ENCODE results near the gene EFCAB10.
A peak's percentile ranks its signal among the peaks of the same experiment; 100 is the strongest.

Gene EFCAB10

DNA sequence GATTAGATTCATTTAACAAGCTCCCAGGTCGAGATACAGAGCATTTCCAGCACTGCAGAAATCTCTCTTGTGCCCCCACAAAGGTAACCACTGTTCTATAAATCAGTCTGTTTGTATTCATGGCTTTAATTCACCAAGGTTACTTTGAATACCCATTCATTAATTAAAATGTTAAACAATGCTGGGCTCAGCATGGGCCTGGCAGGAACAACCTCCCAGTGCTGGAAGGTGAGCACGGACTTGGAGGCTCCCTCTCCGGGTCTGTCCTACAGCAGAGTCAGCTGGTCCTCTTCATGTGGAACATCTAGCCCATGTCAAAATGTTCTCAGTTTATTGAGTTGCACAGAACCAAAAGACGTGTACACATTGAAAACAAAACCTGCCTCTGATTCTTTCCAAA, 15.6 kb upstream of the EFCAB10 start:
- DNase-seq: no peak

DNA sequence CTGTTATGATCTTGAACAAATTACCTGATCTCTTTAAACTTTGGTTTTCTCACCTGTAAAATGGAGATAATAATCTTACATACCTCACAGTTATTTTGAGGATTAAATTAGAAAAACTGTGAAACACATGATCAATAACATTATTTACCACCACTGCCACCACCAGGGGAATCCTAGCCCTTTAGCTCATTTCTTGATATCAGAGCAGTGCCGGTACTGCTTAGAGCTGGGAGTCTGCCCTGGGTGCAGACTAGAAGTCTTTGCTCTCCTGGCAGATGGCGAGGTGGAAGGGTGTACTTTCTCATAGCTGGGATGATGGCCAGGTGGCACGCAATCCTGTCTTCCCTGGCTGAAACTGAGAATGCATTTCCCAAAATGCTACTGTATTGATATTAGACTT, 12.7 kb upstream of the EFCAB10 start:
- no peak for DNase-seq

- no peak for DNase-seq
These were observed 10.2 kb upstream of the EFCAB10 start for GRCh38 chr7:105591522-105591921.

DNA sequence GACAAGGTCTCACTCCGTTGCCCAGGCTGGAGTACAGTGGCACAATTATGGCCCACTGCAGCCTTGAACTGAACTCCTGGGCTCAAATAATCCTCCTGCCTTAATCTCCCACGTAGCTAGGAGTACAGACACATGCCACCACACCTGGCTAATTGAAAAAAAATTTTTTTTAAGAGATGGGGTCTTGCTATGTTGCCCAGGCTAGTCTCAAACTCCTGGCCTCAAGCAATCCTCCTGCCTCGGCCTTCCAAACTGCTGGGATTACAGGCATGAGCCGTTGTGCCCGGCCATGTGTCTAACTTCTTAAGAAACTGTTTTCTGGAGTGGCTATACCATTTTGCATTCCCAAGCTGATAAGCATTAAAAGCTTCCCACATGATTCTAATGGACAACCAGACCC, 9.5 kb upstream of the EFCAB10 start:
- no peak for DNase-seq

GRCh38 chr7:105589356-105590077, 8.2 kb upstream of the EFCAB10 start:
- peak; percentile 88 for DNase-seq

GRCh38 chr7:105587909-105588635, 6.8 kb upstream of the EFCAB10 start:
- DNase-seq: no peak

GRCh38 chr7:105585850-105586500, 4.7 kb upstream of the EFCAB10 start:
- no peak for DNase-seq

DNA sequence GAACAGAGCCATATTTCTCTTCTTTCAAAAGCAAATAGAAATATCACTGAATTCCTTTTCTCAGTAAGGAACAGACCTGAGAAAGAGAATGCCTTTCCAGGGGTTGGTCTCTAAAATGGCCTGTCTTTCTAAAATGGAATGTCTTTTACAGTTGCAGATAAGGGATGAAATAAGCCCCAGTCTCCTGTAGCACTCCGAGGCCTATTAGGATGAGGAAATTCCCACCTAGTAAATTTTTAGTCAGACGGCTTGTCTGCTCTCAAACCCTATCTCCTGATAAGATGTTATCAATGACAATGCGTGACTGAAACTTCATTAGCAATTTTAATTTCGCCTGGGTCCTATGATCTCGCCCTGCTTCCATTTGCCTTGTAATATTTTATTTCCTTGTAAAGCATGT, 2.9 kb upstream of the EFCAB10 start:
- no peak for DNase-seq

DNA sequence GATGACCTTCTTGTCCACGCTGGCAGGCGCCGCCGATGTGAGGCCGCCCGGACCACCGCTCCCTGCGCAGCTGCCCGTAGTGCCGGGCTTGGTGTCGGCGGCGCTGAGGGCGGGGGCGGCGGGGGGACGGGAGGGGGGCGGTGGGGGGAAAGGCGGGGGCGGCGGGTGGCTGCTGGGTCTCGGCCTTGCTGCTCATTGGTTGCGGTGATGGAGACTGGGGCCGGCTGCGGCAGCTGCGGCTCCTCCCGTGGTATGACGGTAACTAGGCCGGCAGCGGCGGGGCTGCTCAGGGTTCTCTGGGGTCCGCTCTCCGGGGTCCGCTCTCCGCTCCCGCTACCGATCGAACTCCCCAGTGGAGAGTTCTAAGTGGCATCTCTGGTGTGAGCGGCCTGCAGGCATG, 1.8 kb upstream of the EFCAB10 start:
- DNase-seq: no peak

DNA sequence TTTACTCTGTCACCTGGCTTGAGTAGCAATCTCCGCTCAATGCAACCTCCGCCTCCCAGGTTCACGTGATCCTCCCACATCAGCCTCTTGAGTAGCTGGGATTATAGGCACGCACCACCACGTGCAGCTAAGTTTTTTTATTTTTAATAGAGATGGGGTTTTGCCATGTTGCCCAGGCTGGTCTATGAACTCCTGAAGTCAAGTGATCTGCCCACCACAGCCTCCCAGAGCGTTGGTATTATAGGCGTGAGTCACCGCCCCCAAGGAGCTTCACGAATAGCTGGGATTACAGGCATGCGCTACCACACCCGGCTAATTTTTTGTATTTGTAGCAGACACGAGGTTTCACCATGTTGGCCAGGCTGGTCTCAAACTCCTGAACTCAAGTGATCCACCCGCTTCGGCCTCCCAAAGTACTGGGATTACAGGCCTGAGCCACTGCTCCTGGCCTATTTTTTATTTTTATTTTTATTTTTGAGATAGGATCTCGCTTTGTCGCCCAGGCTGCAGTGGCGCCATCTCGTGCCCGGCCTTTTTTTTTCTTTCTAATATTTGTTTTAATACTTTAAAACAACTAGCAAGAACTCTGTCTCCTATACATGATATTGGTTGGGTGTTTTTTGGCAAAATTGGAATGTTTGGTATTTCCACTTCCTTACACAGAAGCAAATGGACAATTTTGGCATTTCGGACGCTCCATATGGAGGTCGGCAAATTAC, 1.1 kb downstream of the EFCAB10 start:
- DNase-seq: no peak

- no peak for DNase-seq
These were observed 2.8 kb downstream of the EFCAB10 start for GRCh38 chr7:105578496-105578895.

- no peak for DNase-seq
These were observed 4.0 kb downstream of the EFCAB10 start for GRCh38 chr7:105577251-105577650.

DNA sequence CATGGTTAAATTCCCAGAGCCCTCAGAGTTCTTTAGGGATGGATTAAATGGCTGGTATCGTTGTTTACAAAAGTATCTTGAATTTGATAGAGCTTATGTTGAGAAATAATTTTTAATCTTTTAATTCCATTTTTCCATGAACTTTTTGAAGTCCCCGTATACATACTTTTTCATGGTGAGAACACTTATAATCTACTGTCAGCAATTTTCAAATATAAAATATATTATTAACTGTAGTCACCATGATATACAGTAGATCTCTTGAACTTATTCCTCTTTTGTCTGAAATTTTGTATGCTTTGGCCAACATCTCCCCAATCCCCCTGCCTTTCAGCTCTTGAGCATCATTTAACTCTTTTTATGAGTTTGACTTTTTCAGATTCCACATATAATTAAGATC, 9.4 kb downstream of the EFCAB10 start:
- DNase-seq: no peak

GRCh38 chr7:105567821-105568220, 13.5 kb downstream of the EFCAB10 start:
- no peak for DNase-seq

GRCh38 chr7:105567024-105567423, 14.3 kb downstream of the EFCAB10 start:
- DNase-seq: no peak

DNA sequence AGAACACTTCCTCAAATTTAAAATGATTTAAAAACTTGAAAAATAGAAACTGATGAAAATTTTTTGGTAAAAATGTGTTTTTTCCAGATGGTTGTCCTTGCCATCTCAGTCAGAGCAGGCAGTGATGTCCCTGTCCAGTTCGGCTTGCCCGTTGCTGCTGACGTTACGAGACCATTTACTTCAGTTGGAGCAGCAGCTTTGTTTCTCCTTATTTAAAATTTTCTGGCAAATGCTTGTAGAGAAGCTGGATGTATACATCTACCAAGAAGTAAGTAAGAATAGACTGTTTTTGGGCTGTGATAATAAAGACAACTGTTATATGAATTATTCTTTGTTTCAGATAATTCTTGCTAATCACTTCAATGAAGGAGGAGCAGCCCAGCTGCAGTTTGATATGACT, 16.1 kb downstream of the EFCAB10 start:
- no peak for DNase-seq

DNA sequence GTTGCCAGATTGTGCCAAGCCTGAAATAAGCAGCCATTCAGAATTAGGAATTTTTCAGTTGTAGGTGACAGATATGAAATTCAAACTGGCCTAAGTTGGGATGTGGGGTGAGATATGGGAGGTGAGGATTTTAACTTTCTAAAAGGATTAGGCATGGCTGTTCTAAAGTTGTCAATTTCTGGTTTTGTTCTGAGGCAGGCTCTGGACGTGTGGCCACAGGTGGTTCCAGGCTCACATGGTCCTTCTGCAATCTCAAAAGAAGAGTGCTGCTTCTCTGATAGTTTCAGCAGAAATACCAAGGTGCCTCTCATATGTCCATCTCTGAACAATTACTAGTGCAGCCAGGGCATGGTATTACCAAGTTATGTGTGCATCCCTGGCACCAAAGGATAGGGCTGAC, 21.4 kb downstream of the EFCAB10 start:
- no peak for DNase-seq

DNA sequence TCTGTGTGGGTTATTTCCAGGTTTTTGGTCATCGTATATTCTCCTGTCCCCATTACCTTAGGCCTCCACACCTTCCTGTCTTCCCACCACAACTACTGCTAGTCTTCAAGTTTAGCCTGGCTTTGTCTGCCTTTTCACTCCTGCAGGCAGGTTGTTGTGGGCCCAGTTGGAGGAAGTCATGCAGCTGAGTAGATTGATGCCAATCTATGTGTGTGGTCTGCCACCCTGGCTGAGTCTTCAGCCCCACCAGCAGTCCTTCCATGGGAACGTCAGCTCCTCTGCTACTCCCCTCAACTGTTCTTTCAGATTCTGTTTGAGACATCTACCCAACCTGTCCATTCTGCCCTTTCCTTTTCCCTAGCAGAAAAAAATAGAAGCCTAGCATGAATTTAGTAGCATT, 43.0 kb downstream of the EFCAB10 start:
- DNase-seq: no peak

DNA sequence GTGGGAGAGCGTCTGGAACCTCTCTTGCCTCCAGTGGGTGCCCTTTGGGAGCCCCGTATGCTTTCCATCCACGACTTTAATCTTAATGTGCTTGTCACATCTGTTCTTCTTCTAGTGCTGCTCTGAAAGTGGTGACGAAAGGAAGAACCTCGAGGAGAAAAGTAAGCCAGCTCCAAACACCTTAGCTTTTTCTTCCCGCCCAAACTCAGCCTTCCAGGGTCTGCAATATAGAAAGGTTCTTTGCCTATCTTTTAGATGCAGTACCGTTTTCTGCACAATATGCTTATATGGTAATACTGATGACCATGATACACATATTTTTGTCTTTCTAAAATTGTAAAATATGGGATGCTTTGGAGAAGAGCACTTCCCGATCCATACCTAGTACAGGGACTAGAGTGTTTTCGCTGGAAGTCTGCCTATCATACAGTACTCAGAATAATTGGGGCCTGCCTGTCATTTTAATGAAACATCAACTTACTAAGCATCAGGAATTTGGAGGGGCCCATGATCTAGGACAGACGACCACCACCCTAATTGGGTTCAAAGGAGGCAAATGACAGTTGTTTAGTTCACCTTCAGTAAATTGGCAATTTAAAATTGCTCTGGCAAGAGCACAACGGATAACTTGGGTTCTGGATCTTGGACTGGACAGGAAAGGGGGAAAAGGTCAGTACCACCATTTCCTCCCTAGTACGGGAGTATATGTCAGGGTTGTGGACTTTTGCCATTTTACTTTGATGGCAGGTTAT, 48.4 kb downstream of the EFCAB10 start:
- no peak for DNase-seq

DNA sequence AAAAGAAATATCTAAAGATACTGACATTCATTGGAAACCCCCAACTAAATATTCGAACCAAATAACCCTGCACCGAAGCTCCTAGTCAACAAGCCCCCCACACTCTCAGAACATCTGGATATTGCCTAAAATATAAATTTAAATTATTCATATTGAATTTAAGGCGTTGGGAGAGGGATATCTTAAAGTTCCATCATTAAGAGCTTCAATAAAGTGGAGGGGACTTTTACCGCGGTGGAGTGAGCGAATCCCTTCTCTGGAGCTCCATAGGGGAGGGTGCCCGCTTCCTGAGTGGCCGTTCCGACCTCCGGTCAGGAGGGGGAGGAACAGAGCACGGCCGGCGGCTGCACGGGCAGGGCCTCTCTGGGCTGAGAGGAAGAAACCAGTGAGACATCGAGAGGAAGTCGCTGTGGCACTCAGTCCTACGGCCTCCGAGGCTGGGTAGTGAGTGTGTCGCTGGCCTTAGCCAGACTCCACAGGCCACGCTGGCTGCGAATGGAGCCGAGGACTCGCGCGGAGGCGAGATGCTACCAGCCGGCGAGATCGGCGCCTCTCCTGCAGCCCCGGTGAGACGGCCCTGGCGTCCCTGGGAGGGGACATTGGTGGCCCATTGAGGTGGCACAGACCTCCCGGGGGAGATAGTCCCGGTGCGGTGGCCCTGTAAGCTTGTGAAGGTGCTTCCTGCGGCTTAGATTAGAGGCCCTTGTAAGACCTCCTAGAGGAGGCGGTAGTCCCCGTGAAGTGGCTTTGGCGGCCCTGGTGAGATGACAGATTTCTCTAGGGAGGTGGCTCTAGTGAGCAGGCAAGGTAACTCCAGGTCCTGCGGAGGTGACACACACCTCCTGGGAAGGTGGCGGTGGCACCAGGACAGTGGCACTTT, 49.3 kb downstream of the EFCAB10 start, which contains the start of gene RINT1:
TSS of gene RINT1 (plus strand) at position 410 of the 880 bp plus-strand sequence. CDS start at position 525, 115 bp downstream.
- peak; percentile 84 for DNase-seq

DNA sequence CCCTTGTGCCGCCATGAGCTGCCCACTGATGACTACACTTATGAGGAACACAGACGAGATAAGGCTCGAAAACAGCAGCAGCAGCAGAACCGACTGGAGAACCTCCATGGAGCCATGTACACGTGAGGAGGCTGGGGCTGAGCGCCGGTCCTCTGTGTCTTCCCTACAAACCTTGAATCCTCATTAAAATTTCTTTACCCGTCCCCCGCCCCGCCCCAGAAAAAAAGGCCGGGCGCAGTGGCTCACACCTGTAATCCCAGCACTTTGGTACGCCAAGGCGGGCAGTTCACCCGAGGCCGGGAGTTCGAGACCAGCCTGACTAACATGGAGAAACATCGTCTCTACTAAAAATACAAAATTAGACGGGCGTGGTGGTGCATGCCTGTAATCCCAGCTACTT, 50.7 kb downstream of the EFCAB10 start:
- DNase-seq: no peak

DNA sequence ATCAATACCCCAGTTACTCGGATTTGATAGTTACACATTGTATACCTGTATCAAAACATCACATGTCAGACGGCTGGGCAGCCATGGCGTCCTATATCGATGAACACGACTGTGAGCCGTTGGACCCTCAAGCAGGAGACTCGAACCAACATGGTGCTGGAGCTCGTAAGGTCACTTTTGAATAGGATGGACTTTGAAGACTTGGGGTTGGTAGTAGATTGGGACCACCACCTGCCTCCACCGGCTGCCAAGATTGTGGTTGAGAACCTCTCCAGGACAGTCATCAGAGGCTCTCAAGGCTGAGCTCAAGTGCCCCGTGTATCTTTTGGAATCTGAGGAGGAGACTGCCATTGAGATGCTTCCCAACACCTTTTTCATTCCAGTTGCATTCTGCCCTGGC, 51.2 kb downstream of the EFCAB10 start:
- no peak for DNase-seq

Data from amniotic stem cell (primary cell).